Measurements from ENCODE around the gene GIGYF1. TPM values are rescaled to one million over a fixed set of nuclear protein-coding genes. Genes with fewer than 3 reads are reported as not detected.

GIGYF1 gene
- total and polyA plus RNA-seq, 2 of the 13 experiments (the other 11 are each of a cell fraction or from before 2014, with no cell fraction given): 7.6 to 16.1 TPM

DNA sequence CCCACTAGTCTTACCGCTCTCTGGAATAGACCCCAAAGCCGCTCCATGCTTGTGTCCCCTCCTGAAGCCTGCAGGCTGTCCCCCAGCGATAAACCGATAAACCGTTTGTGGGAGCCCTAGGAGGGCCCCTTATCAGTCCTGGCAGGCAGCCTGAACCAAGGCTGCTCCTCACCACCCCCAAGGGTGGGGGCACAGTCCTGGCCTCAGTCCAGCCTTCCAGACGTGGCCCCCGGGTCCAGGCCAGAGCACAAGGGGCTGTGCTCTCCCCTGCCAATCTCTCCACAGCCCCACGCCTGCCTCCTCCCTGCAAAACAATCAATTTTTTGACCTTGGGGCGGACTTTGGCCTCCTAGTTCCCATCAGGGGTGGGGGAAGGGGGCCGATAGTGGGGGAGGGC is 52.6 kb downstream of the GIGYF1 start, which contains the start of gene TFR2 (continued):
- TF ChIP-seq ZNF326 (CRISPR knock-in tag; IDR thresholded peaks at IDR 0.05; ENCODE audit: borderline replicate concordance) (no peak), CREB1 (IDR thresholded peaks at IDR 0.05) (no peak), CREB1 (CRISPR knock-in tag; IDR thresholded peaks at IDR 0.05) (no peak), DMTF1 (CRISPR knock-in tag; IDR thresholded peaks at IDR 0.05) (no peak), ZBTB26 (CRISPR knock-in tag; IDR thresholded peaks at IDR 0.05; ENCODE audit: borderline replicate concordance) (no peak), AGO1 (IDR thresholded peaks at IDR 0.05; ENCODE audit: low read depth, low read length, poor library complexity, severe bottlenecking) (no peak), ZFP36 (IDR thresholded peaks at IDR 0.05; ENCODE audit: borderline replicate concordance, low read depth, low read length, partially characterized antibody) (no peak), GMEB1 (CRISPR knock-in tag; IDR thresholded peaks at IDR 0.05; ENCODE audit: borderline replicate concordance) (no peak), SIX1 (CRISPR knock-in tag; IDR thresholded peaks at IDR 0.05; ENCODE audit: borderline replicate concordance) (no peak), TEAD2 (CRISPR knock-in tag; IDR thresholded peaks at IDR 0.05) (no peak), PLRG1 (conservative IDR thresholded peaks at IDR 0.05) (no peak), SRSF1 (optimal IDR thresholded peaks at IDR 0.05; ENCODE audit: low read depth, low read length) (peak; percentile 29), ZSCAN29 (CRISPR knock-in tag; conservative IDR thresholded peaks at IDR 0.05) (no peak), ZNF205 (CRISPR knock-in tag; IDR thresholded peaks at IDR 0.05) (0 out of 2 replicates have a peak, but pooled peaks have one; percentile 19), ZNF281 (CRISPR knock-in tag; IDR thresholded peaks at IDR 0.05; ENCODE audit: borderline replicate concordance) (peak; percentile 95), SRY (CRISPR knock-in tag; IDR thresholded peaks at IDR 0.05) (0 out of 2 replicates have a peak, but pooled peaks have one; percentile 6), PHF21A (CRISPR knock-in tag; IDR thresholded peaks at IDR 0.05) (peak; percentile 68), CBX1 (IDR thresholded peaks at IDR 0.05; ENCODE audit: low read depth) (no peak), SALL1 (CRISPR knock-in tag; IDR thresholded peaks at IDR 0.05) (peak; percentile 81)
- TF ChIP-seq, protein P1, sequence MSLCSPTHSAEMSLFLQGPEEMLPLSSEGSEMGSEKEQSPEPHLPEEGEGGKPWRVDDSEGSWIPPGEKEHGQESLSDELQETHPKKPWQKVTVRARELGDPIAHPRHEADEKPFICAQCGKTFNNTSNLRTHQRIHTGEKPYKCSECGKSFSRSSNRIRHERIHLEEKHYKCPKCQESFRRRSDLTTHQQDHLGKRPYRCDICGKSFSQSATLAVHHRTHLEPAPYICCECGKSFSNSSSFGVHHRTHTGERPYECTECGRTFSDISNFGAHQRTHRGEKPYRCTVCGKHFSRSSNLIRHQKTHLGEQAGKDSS (CRISPR knock-in tag; IDR thresholded peaks at IDR 0.05; ENCODE audit: borderline replicate concordance, low read depth): 0 out of 2 replicates have a peak, but pooled peaks have one; percentile 43
- TF ChIP-seq, protein P2, sequence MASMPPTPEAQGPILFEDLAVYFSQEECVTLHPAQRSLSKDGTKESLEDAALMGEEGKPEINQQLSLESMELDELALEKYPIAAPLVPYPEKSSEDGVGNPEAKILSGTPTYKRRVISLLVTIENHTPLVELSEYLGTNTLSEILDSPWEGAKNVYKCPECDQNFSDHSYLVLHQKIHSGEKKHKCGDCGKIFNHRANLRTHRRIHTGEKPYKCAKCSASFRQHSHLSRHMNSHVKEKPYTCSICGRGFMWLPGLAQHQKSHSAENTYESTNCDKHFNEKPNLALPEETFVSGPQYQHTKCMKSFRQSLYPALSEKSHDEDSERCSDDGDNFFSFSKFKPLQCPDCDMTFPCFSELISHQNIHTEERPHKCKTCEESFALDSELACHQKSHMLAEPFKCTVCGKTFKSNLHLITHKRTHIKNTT (CRISPR knock-in tag; IDR thresholded peaks at IDR 0.05): no peak

Data from HepG2 (cell line).